ENCODE results near the gene ASB15.

Gene ASB15

DNA sequence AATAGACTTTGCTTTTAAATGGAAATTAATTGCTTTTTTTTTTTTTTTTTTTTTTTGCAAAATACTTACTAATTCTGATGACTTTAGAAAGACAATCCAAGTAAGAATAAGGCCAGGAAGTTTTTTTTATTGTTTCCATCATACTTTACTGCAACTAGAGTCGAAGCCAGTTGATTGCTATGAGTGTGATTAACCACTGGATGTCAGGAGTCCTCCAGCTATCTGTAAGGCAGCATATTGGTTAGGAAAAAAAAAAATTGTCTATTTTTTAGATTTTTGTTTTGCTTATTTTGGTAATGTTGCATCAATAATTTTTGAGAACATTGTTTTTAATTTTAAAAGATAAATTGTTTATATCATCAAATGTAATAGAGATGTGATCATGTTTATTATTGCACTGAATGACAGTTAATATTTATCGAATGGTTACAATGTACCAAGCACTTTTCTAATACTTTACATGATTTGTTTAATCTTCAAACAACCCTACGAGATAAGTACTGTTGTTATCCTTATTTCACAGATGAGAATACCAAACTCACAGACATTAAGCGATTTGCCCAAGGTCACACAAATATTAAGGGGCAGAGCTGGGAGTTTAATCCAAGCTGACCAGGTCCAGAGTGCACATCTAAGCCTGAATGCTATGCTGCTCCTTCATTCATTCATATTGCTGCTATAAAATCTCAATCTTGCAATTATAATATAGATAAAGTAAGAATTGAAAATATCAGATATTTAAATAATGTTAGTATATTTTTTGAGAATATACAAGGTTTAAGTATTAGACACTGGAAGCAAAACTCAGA, 34.1 kb downstream of the ASB15 start:
- DNase-seq (ENCODE audit: low read depth) = no peak

DNA sequence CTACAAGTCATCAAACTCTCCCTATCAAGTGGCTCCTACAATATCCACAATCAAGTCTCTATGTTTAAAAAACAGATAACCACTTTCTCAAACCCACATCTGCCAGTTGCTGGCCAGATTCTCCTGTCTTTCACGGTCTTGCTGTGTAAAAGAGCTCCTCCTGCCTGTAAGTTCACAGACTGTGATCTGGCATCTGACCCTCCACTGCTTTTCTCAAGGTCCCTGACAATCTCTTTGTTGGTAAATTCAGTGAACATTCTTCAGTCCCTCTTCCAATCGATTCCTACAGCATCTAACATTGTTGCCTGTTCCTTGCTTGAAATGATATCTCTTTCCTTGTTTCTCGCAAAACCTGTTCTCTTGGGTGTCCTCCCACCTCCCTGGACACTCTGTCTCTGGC, 35.6 kb downstream of the ASB15 start:
- DNase-seq (ENCODE audit: low read depth) = no peak

DNA sequence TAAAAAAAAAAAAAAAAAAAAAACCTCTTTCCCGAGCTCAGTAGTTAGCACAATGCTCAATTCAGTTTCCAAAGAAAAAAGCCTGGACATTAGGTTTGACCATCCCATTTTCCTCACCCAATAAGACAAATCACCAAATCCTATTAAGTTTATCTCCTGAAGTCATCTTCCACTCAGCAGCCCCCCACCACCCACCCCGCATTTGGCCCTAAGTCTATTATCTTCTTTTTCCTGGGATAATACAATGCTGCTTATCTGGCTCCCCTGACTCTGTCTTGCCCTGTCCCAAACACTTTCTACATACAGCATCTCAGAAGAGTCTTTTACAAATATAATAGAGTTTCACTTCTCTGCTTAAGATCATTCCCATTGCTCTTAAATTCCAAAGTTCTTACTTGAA, 36.3 kb downstream of the ASB15 start:
- DNase-seq (ENCODE audit: low read depth) = no peak

GRCh38 chr7:123639631-123640030, 38.0 kb downstream of the ASB15 start:
- no peak for DNase-seq (ENCODE audit: low read depth)

DNA sequence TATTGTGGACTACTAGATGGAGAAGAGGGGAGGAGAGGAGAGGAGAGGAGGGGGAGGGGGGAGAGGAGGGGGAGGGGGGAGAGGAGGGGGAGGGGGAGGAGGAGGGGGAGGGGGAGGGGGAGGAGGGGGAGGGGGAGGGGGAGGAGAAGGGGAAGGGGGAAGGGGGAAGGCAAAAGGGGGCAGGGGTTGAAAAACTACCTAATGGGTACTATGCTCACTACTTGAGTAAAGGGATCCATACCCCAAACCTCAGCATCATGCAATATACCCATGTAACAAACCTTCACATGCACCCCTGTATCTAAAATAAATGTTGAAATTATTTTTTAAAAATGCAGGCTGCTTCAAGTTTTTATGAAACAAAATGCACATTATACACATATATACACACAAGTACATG, 39.0 kb downstream of the ASB15 start:
- DNase-seq (ENCODE audit: low read depth) = no peak

DNA sequence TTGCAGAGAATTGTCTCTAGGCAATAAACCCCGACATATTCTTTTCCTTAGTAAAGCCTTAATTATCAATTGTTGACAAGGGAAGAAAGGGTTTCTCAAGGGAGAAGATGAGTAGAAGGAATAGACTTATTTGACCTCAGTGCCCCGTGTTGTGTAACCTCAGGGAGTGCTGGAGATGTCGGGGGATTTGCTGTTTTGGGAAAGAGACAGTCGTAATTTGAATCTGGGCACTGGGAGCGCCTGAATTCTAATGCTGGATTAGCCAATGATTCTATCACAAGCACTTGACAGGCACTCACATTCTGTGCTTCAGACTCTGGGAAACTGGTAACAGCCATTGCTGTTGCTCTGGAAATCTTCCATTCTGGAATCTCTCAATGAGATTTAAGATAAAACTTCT, 40.3 kb downstream of the ASB15 start:
- no peak for DNase-seq (ENCODE audit: low read depth)

DNA sequence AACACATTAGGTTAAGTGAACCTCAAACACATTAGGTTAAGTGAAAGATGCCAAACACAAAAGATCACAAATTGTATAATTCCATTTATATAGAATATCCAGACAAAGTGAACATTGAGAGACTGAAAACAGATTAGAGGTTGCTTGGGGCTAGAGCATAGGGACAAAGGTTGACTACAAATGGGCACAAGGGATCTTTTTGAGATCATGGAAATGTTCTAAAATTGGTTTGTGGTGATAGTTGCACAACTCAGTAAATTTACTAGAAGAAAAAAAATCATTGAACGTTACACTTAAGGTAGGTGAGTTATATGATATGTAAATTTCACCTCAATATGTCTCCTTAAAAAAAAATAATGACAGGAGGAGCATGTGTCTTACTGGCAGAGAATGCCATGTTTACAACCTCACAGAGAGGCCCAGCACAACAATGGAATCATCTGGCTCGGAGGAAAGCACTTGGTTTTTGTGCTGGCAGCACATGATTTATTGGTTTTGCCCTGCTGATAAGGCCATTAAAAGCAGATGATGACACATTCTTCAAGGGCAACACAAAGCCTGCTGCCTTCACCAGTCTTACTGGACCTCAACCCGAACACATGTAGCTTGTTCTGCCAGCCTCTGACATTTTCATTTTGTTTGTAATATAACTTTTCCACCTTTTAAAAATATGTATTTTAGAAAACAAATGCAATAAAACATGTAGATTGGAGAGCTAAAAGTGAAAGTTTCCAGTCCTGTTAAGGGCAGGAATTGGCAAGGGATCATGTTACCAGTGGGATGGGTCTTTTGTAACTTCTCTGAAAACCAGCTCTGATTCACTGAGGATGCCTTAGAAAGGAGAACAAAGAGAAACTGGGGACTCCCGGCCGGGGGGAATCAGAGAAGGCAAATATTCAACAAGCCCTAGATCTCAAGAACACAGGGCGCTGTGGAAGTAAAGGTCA, 42.1 kb downstream of the ASB15 start:
- DNase-seq (ENCODE audit: low read depth) = no peak

DNA sequence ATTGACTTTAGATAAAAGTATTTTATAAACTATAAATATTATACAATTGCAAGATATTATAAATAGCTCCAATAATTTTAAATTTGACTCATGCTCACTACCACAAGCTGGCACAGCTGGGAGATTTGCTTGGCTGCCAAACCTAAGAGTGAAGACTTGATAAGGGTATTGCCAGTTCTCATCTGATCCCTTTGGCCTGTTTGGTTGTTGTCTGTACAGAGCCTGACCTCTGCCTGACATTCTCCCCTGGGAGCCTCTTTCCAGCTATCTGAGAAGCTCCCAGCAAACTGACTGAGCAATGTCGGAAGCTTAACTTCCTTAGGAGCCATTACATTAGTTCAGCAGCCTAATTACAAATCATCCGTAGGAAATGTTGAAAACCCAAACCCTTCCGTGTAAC, 43.9 kb downstream of the ASB15 start:
- no peak for DNase-seq (ENCODE audit: low read depth)

DNA sequence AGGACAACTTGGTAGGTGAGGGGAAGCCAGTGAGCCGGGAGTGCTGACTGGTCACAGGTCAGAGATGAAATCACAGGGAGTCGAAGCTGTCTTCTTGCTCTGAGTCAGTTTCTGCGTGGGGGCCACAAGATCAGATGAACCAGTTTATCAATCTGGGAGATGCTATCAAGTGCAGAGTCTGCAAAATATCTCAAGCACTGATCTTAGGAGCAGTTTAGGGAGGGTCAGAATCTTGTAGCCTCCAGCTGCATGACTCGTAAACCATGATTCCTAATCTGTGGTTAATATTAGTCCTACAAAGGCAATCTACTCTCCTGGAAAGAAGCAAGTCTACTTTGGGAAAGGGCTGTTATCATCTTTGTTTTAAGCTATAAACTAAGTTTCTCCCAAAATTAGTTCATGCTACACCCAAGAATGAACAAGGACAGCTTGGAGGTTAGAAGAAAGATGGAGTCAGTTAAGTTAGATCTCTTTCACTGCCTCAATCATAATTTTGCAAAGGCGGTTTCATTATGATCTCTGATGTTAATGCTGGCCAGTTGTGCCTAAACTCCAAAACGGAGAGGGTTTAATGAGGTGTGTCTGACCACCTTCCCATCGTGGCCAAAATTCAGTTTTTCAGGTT, 45.6 kb downstream of the ASB15 start:
- no peak for DNase-seq (ENCODE audit: low read depth)

DNA sequence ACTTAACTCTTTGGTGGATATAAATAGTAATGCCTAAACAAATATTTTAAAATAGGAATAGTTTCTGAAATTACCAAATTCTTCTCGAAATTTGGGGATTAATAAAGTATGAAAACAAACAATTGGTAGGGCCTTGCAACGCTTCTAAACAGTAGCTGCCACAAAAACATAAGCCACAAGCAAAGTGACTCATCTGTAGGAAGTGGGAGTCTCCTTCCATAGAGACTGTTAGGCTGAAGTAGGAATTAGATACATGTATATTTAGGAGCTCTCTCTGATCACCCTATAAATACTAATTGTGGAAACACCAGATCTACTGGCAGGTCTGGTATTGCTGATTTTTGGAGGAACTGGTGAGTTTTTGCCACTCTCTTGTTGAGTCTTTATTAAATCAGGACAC, 48.3 kb downstream of the ASB15 start:
- DNase-seq (ENCODE audit: low read depth) = no peak

- no peak for DNase-seq (ENCODE audit: low read depth)
These were observed 49.0 kb downstream of the ASB15 start for GRCh38 chr7:123650595-123650994.

- DNase-seq (ENCODE audit: low read depth) = no peak
These were observed 50.8 kb downstream of the ASB15 start for GRCh38 chr7:123652406-123652805.

DNA sequence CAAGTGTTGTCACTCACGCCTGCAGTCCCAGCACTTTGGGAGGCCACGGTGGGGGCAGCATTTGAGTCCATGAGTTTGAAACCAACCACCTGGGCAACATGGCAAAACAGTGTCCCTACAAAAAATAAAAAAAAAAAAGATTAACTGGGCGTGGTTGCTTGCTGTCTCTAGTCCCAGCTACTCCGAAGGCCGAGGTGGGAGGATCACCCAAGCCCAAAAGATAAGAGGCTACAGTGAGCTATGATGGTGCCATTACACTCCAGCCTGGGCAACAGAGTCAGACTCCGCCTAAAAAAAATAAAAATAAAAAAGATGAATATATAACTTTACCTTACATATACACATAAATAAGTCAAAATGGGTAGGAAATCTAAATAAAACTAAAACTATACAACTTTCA, 51.5 kb downstream of the ASB15 start:
- no peak for DNase-seq (ENCODE audit: low read depth)

GRCh38 chr7:123655614-123656013, 54.0 kb downstream of the ASB15 start, which contains the start of gene LMOD2:
Gene LMOD2 (plus strand): TSS chr7:123655866. CDS start chr7:123655964, 98 bp downstream.
- no peak for DNase-seq (ENCODE audit: low read depth)

GRCh38 chr7:123656544-123657303, 55.1 kb downstream of the ASB15 start:
- no peak for DNase-seq (ENCODE audit: low read depth)

- DNase-seq (ENCODE audit: low read depth) = no peak
These were observed 55.7 kb downstream of the ASB15 start for GRCh38 chr7:123657304-123657685.

DNA sequence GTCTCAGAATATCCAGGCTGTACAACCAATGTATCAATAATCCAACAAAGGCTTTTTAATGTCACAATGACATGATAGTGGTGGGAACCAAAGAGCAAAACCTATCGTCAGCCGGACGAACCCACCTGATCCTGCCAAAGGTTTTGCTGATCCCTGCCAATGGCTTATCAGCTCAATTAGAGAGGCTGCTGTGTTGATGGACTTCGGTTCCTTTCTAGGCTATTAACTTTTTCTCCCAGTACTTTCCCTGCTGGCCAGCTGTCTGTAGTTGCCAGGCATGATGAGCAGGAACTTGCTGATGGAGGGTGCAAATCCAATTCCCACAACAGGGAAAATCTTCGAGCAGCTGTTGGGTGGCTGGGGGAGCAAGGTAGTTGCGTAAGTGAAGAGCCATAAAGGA, 56.4 kb downstream of the ASB15 start:
- DNase-seq (ENCODE audit: low read depth) = no peak

GRCh38 chr7:123660514-123661354, 59.1 kb downstream of the ASB15 start:
- DNase-seq (ENCODE audit: low read depth) = no peak

DNA sequence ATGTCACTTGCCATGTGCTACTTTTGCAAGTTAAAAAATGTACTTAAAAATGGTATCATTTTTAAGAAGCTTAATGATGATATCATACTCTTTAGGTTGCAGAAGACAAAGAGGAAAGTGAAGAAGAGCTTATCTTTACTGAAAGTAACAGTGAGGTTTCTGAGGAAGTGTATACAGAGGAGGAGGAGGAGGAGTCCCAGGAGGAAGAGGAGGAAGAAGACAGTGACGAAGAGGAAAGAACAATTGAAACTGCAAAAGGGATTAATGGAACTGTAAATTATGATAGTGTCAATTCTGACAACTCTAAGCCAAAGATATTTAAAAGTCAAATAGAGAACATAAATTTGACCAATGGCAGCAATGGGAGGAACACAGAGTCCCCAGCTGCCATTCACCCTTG, 60.1 kb downstream of the ASB15 start:
- DNase-seq (ENCODE audit: low read depth) = no peak

DNA sequence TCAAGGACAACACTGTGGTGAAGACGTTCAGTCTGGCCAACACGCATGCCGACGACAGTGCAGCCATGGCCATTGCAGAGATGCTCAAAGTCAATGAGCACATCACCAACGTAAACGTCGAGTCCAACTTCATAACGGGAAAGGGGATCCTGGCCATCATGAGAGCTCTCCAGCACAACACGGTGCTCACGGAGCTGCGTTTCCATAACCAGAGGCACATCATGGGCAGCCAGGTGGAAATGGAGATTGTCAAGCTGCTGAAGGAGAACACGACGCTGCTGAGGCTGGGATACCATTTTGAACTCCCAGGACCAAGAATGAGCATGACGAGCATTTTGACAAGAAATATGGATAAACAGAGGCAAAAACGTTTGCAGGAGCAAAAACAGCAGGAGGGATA, 60.7 kb downstream of the ASB15 start:
- no peak for DNase-seq (ENCODE audit: low read depth)

GRCh38 chr7:123662755-123663154, 61.1 kb downstream of the ASB15 start:
- no peak for DNase-seq (ENCODE audit: low read depth)

All from stimulated activated CD8-positive, alpha-beta memory T cell treated with anti-CD3 and anti-CD28 coated beads, Interleukin-12 subunit alpha, Interleukin-12 subunit beta, amount 100 ng/mL, for 1 hour (primary cell).